Keratinocyte (primary cell): ENCODE data around the gene NEB. TPM values are rescaled to one million over a fixed set of nuclear protein-coding genes. Genes with fewer than 3 reads are reported as not detected.

Source experiments
- DNase-seq: peaks from one replicate; pipeline ENCODE4 v3.0.0-alpha.2; 2011; ENCODE audit warnings: low read depth, missing footprints, low spot score
- FAIRE-seq: peaks from 2 replicates; lab custom pipeline; 2011; peaks lifted over from hg19 to GRCh38; lab: Jason Lieb, UNC
- H2AFZ ChIP-seq: 2 replicates; pipeline ENCODE4 v1.6.0; 2012; ENCODE audit warnings: low read length, control low read depth, inconsistent platforms; ENCODE audit not compliant: control insufficient read depth
- H3K27ac ChIP-seq: 2 replicates; pipeline ENCODE4 v1.5.1; 2011; ENCODE audit warnings: low read length; ENCODE audit not compliant: control insufficient read depth, insufficient read depth
- H3K27me3 ChIP-seq: 3 replicates; pipeline ENCODE4 v1.6.0; 2011; ENCODE audit warnings: low read length; ENCODE audit not compliant: control insufficient read depth, insufficient read depth; ENCODE audit errors: extremely low read depth
- H3K36me3 ChIP-seq, 2 experiments: 2 replicates in 1 of 2; 3 replicates in 1 of 2; pipeline ENCODE4 v1.5.1; 2011; ENCODE audit warnings: low read length in 2 of 2, mild to moderate bottlenecking in 1 of 2; ENCODE audit not compliant: control insufficient read depth in 2 of 2, insufficient read depth in 2 of 2; ENCODE audit errors: extremely low read depth in 1 of 2
- H3K4me1 ChIP-seq: 3 replicates; pipeline ENCODE4 v1.5.1; 2011; ENCODE audit warnings: low read length; ENCODE audit not compliant: control insufficient read depth, insufficient read depth; ENCODE audit errors: extremely low read depth
- H3K4me2 ChIP-seq: 3 replicates; pipeline ENCODE4 v1.6.0; 2011; ENCODE audit warnings: low read depth, low read length; ENCODE audit not compliant: control insufficient read depth, insufficient read depth; ENCODE audit errors: extremely low read depth
- H3K4me3 ChIP-seq, 3 experiments: fragments of 200-600 bp in 1 of 3; sonication (generic) in 1 of 3; 2 replicates in 2 of 3; 3 replicates in 1 of 3; pipeline ENCODE4 v1.5.1; 2011 to 2016; ENCODE audit warnings: low read length in 3 of 3, mild to moderate bottlenecking in 3 of 3, control low read depth in 2 of 3, inconsistent platforms in 1 of 3, low read depth in 1 of 3, mixed read lengths in 1 of 3, mixed run types in 1 of 3, moderate library complexity in 1 of 3; ENCODE audit not compliant: control insufficient read depth in 2 of 3, insufficient read depth in 2 of 3; ENCODE audit errors: extremely low read depth in 1 of 3
- H3K79me2 ChIP-seq: 2 replicates; pipeline ENCODE4 v1.6.0; 2012; ENCODE audit warnings: low read length; ENCODE audit not compliant: control insufficient read depth, insufficient read depth
- H3K9ac ChIP-seq: 3 replicates; pipeline ENCODE4 v1.6.0; 2011; ENCODE audit warnings: low read length; ENCODE audit not compliant: control insufficient read depth, insufficient read depth; ENCODE audit errors: extremely low read depth
- H3K9me1 ChIP-seq: 3 replicates; pipeline ENCODE4 v1.6.0; 2011; ENCODE audit warnings: low read length; ENCODE audit not compliant: control insufficient read depth, insufficient read depth; ENCODE audit errors: extremely low read depth
- H3K9me3 ChIP-seq: 2 replicates; pipeline ENCODE4 v1.5.1; 2012; ENCODE audit warnings: low read depth, low read length; ENCODE audit not compliant: control insufficient read depth
- H4K20me1 ChIP-seq: 3 replicates; pipeline ENCODE4 v1.6.0; 2011; ENCODE audit warnings: low read length; ENCODE audit not compliant: control insufficient read depth, insufficient read depth; ENCODE audit errors: extremely low read depth
- CTCF ChIP-seq, 3 experiments: IDR thresholded peaks in 1 of 3; conservative IDR thresholded peaks in 1 of 3; optimal IDR thresholded peaks in 1 of 3; 2 replicates in 2 of 3; 3 replicates in 1 of 3; pipeline versions ENCODE3 to v1.5.1; 2011; ENCODE audit warnings: low read length in 3 of 3, mild to moderate bottlenecking in 3 of 3, moderate library complexity in 2 of 3, control low read depth in 1 of 3, inconsistent platforms in 1 of 3; ENCODE audit not compliant: insufficient read depth in 2 of 3; ENCODE audit errors: extremely low read depth in 1 of 3
- EZH2 ChIP-seq: IDR thresholded peaks from one replicate; pipeline ENCODE4 v1.6.1; 2012; ENCODE audit warnings: inconsistent platforms, mild to moderate bottlenecking, low read length, moderate library complexity
- dilution Hi-C: fragments of 300-500 bp; cut with MboI; formaldehyde crosslinking; loops from one replicate; pipeline ENCODE4 v1.7.0; 2020; ENCODE audit warnings: low sequenced_read_pairs; ENCODE audit not compliant: extremely low pct_ligation_motif_present
- polyA plus RNA-seq, 5 experiments: library from polyadenylated mRNA; depleted of rRNA in 3 of 5; stranded (reverse) in 3 of 5; stranded (forward) in 1 of 5; unstranded in 1 of 5; fragments of >200 nt; gene quantifications; 1 replicate in 1 of 5; 2 replicates in 3 of 5; 3 replicates in 1 of 5; pipeline versions ENCODE4 v1.2.1 to v1.2.3, GENCODE V29; 2011 to 2012; ENCODE audit warnings: missing spikeins in 2 of 5, low read depth in 1 of 5, low replicate concordance in 1 of 5

Gene NEB
- polyA plus RNA-seq, 1 donor (not counting 4 experiments of a cell fraction or from before 2014, with no cell fraction given), result 0.67 TPM

GRCh38 chr2:151730262-151730975, 3.9 kb downstream of the NEB start:
- no peaks in the 10 kb centered on the region for H3K4me1 ChIP-seq
- no peak for DNase-seq
- H3K4me3 ChIP-seq, result no peak overlapping the region
- no peak for TF ChIP-seq CTCF (optimal IDR thresholded peaks at IDR 0.05 in 1 of 3, IDR thresholded peaks at IDR 0.05 in 1 of 3, conservative IDR thresholded peaks at IDR 0.05 in 1 of 3; ENCODE audit: extremely low read depth in 1 of 3, insufficient read depth in 2 of 3, low read length in 3 of 3)
- TF ChIP-seq EZH2, result no peak
- dilution Hi-C loops, result no loop called here
- no peaks in the 10 kb centered on the region for H3K9me1 ChIP-seq
- no peaks in the 10 kb centered on the region for H3K36me3 ChIP-seq
- no peaks in the 10 kb centered on the region for H3K9me3 ChIP-seq
- H4K20me1 ChIP-seq, result no peaks in the 10 kb centered on the region
- H3K27ac ChIP-seq, result no peak overlapping the region
- H3K9ac ChIP-seq, result no peak overlapping the region
- no peaks in the 10 kb centered on the region for H3K79me2 ChIP-seq
- H3K4me2 ChIP-seq, result no peak overlapping the region
- no peak overlapping the region for H2AFZ ChIP-seq
- no peaks in the 10 kb centered on the region for H3K27me3 ChIP-seq
- FAIRE-seq, result no peak

- Histone ChIP-seq H4K20me1 (no peaks in the 10 kb centered on the region), H3K9me3 (no peaks in the 10 kb centered on the region), H3K4me1 (no peaks in the 10 kb centered on the region), H2AFZ (no peak overlapping the region), H3K79me2 (no peaks in the 10 kb centered on the region), H3K27me3 (no peaks in the 10 kb centered on the region), H3K4me2 (no peak overlapping the region), H3K27ac (no peak overlapping the region), H3K9ac (no peak overlapping the region), H3K4me3 (no peak overlapping the region), H3K36me3 (no peaks in the 10 kb centered on the region), H3K9me1 (no peaks in the 10 kb centered on the region)
- TF ChIP-seq CTCF (optimal IDR thresholded peaks at IDR 0.05 in 1 of 3, IDR thresholded peaks at IDR 0.05 in 1 of 3, conservative IDR thresholded peaks at IDR 0.05 in 1 of 3; ENCODE audit: extremely low read depth in 1 of 3, insufficient read depth in 2 of 3, low read length in 3 of 3), result no peak
- TF ChIP-seq EZH2, result no peak
- no peak for DNase-seq
- dilution Hi-C loops, result no loop called here
- FAIRE-seq, result no peak
Observed at GRCh38 chr2:151729837-151730236, 4.4 kb downstream of the NEB start.
